GM12875 (cell line): ENCODE data around the gene LRRC4B.

ENCODE experiments used
- H3K4me3 ChIP-seq: one replicate; pipeline ENCODE4 v1.5.1; 2011; ENCODE audit warnings: low read depth, low read length, control low read depth
- TF ChIP-seq, protein P1 (sequence below): IDR thresholded peaks from 2 replicates; pipeline ENCODE4 v1.5.1; 2011; ENCODE audit warnings: low read depth, mild to moderate bottlenecking, control low read depth, inconsistent platforms, low read length, moderate library complexity, borderline replicate concordance; ENCODE audit not compliant: insufficient read depth

LRRC4B gene

DNA sequence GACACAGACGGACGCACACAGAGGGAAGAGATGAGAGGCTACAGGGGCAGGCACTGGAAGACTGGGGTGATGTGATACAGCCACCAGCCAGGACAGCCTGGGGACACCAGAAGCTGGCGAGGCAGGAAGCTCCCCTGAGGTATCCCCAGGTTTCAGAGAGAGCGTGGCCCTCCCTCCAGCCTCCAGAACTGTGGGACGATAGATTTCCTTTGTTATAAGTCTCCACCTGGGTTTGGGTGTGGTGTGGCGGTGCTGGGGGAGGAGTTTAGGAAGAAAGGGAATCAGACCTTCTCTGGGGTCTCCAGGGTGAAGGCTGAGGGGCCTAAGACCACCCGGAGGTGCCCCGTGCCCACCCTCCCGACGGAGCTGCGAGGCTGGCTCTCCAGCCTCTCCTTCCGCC, 51.8 kb downstream of the LRRC4B start:
- H3K4me3 ChIP-seq, result no peak overlapping the region
- TF ChIP-seq, protein P1, sequence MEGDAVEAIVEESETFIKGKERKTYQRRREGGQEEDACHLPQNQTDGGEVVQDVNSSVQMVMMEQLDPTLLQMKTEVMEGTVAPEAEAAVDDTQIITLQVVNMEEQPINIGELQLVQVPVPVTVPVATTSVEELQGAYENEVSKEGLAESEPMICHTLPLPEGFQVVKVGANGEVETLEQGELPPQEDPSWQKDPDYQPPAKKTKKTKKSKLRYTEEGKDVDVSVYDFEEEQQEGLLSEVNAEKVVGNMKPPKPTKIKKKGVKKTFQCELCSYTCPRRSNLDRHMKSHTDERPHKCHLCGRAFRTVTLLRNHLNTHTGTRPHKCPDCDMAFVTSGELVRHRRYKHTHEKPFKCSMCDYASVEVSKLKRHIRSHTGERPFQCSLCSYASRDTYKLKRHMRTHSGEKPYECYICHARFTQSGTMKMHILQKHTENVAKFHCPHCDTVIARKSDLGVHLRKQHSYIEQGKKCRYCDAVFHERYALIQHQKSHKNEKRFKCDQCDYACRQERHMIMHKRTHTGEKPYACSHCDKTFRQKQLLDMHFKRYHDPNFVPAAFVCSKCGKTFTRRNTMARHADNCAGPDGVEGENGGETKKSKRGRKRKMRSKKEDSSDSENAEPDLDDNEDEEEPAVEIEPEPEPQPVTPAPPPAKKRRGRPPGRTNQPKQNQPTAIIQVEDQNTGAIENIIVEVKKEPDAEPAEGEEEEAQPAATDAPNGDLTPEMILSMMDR, result no peak

GRCh38 chr19:50515168-50515561, 53.1 kb downstream of the LRRC4B start:
- TF ChIP-seq, protein P1, result no peak
- H3K4me3 ChIP-seq, result no peak overlapping the region

DNA sequence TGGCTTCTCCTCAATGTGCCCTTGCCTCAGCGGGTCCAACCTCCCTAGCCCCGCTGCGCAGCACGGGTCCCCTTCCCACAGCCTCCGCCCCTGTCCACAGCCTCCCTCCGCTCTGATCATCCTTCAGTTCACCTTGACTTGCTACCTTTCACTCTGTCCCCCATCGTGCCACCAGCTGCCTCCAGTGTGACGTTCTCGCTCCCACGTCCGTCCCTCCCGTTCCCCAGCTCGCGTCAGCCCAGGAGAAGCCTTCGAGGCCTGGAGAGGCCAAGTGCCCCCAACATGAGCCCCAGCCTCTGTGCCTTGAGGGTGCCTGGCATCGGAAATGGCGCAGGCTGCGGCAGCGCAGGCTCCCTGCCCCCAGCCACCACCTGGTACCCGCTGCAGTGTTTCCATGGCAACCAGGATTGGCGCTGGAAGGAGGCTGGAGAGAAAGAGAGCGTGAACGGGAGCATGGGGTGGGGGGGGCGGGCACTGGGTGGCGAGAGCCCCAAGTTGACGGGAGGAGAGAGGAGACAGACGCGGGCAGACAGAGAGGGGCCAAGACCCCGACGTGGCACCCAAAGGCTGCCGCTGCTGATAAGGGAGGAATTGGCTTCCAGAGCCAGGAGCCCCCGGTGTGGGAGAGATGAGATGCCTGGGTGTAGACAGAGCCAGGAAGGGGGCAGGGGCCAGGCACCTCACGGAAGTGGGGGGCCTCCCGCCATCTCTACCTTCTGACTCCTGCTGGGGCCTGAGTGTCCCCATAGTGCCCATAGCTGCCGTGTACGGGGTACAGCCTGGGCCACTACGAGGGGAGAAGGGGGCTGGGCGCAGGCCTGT, 53.7 kb downstream of the LRRC4B start:
- TF ChIP-seq, protein P1, result no peak
- no peak overlapping the region for H3K4me3 ChIP-seq

- TF ChIP-seq, protein P1, result no peak
- H3K4me3 ChIP-seq, result no peak within 1 kb of the TSS
Measured at GRCh38 chr19:50513746-50514345, 54.4 kb downstream of the LRRC4B start, which contains the start of gene ASPDH. Gene ASPDH (minus strand): TSS chr19:50513913. CDS start chr19:50513823, 90 bp downstream.

DNA sequence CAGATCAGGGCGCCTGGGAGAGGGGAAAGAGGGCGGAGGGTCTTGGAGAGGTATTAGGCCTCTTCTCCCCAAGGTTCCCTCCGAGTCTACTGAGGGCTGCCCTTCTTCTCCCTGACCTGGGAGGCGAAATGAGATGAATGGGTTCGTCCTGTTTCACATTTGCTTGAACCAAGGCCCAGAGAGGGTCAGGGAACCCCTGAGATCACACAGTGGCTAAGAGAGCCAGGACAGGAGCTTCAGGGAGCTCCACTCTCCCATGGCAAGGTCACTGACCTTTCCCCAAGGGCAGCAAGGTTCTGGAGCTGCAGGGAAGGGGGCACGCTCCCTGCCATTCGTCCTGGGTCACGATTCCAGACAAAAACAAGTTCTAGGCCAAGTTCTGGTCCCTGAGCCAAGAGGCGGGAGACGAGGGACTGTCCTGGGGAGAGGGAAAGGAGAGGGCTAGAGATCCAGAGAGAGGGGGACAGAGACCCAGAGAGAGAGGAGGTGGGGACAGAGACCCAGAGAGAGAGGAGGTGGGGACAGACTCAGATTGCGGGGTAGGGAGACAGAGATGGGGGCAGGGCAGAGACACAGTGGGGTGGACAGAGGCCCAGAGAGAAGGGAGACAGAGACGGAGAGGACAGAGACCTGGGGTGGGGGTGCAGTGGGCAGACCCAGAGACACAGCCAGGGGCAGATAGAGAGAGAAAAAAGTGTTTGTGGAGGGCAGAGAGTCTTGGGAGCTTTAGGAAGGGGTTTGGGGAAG, 55.1 kb downstream of the LRRC4B start:
- H3K4me3 ChIP-seq, result no peak overlapping the region
- TF ChIP-seq, protein P1, result no peak

DNA sequence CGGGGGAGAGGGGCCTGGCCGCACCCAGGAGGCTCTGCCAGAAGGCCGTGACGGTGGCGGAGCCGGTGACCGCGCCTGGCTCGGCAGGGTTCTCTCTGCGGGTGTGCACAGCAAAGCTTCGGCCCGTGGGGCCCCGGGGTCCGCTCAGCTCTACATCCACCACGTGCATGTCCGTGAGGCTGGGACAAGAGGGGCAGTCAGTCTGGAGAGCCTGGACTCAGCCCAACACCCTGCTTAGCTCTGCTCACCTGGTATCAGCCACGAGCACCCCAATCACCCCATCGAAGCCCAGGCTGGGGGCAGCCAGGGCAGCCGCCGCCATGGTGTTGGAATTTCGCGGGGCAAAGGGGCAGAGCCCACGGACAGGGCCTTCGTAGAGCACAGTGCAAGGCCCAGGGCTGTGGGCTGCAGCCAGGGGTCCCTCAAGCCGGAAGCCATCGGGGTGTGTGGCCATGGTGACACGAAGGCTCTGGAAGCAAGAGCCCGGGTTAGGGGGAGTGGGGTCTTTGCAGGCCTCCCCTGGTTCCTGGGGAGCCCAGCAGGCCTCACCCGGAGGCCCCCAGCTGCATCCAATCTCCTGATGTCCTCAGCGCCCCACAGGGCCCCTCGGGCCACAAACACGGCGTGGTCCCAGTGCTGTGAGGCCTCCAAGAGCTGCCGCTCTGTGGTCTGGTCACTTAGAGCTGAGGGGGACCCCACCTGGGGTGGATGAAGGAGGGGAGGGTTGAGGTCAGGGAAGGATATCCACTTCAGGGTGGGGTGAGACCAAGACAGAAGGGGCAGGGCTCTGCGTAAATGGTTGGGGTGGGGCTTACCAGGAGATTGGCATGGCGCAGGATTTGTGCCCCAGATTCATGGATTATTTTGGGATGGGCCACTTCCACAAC, 55.9 kb downstream of the LRRC4B start:
- TF ChIP-seq, protein P1, result no peak
- no peak overlapping the region for H3K4me3 ChIP-seq
